ENCODE data around the gene UGT1A7. TPM values are rescaled to one million over a fixed set of nuclear protein-coding genes. Genes with fewer than 3 reads are reported as not detected.
"Not testable (repeated sequence)": the region's sequence is repeated elsewhere in the genome, so short reads cannot be mapped to it uniquely, and the experiment has no call there.

The UGT1A7 gene
- total RNA-seq, 2 donors from 2014 or later, result not detected

- H3K9me3 Mint-ChIP-seq; H3K27ac Mint-ChIP-seq; H3K36me3 Mint-ChIP-seq (ENCODE audit: low read depth); H3K4me1 Mint-ChIP-seq; H3K4me3 Mint-ChIP-seq; ATAC-seq (replicated peaks): not testable (repeated sequence)
- H3K27me3 Mint-ChIP-seq, result peaks cover 39% of the 10 kb centered on the region
These were observed 69.7 kb downstream of the UGT1A7 start for GRCh38 chr2:233751212-233752009.

- Mint-ChIP-seq H3K27ac (no peak overlapping the region), H3K36me3 (ENCODE audit: low read depth) (no peaks in the 10 kb centered on the region), H3K27me3 (peaks cover 14% of the 10 kb centered on the region), H3K4me3 (no peak overlapping the region), H3K9me3 (peaks cover 4% of the 10 kb centered on the region), H3K4me1 (no peaks in the 10 kb centered on the region)
- no peak for ATAC-seq (replicated peaks)
These were observed 73.3 kb downstream of the UGT1A7 start for GRCh38 chr2:233754872-233755611.

- H3K4me1 Mint-ChIP-seq, result no peaks in the 10 kb centered on the region
- H3K27ac Mint-ChIP-seq, result no peak overlapping the region
- H3K27me3 Mint-ChIP-seq, result peaks cover 12% of the 10 kb centered on the region
- no peaks in the 10 kb centered on the region for H3K36me3 Mint-ChIP-seq (ENCODE audit: low read depth)
- peaks cover 3% of the 10 kb centered on the region for H3K9me3 Mint-ChIP-seq
- ATAC-seq (replicated peaks), result no peak
- H3K4me3 Mint-ChIP-seq, result no peak overlapping the region
These were observed 74.9 kb downstream of the UGT1A7 start for GRCh38 chr2:233756429-233757081.

- H3K4me3 Mint-ChIP-seq, result no peak overlapping the region
- ATAC-seq (replicated peaks), result no peak
- no peaks in the 10 kb centered on the region for H3K4me1 Mint-ChIP-seq
These were observed 76.4 kb downstream of the UGT1A7 start for GRCh38 chr2:233758141-233758540.

GRCh38 chr2:233758849-233759248, 77.1 kb downstream of the UGT1A7 start:
- H3K4me1 Mint-ChIP-seq, result no peaks in the 10 kb centered on the region
- H3K4me3 Mint-ChIP-seq, result no peak overlapping the region
- no peaks in the 10 kb centered on the region for H3K9me3 Mint-ChIP-seq
- H3K27me3 Mint-ChIP-seq, result peaks cover 9% of the 10 kb centered on the region
- H3K27ac Mint-ChIP-seq, result no peak overlapping the region
- no peaks in the 10 kb centered on the region for H3K36me3 Mint-ChIP-seq (ENCODE audit: low read depth)
- ATAC-seq (replicated peaks), result no peak

More at GRCh38 chr2:233758141-233758540, 76.4 kb downstream of the UGT1A7 start:
- no peaks in the 10 kb centered on the region for H3K9me3 Mint-ChIP-seq
- H3K27me3 Mint-ChIP-seq, result peaks cover 8% of the 10 kb centered on the region
- no peak overlapping the region for H3K27ac Mint-ChIP-seq
- no peaks in the 10 kb centered on the region for H3K36me3 Mint-ChIP-seq (ENCODE audit: low read depth)

GRCh38 chr2:233760043-233760442, 78.3 kb downstream of the UGT1A7 start, which contains the start of gene UGT1A1:
Gene UGT1A1 (plus strand): TSS chr2:233760270. CDS start chr2:233760288, 18 bp downstream.
- Mint-ChIP-seq H3K27me3 (peaks cover 20% of the 10 kb centered on the region), H3K4me1 (peaks cover 5% of the 10 kb centered on the region), H3K9me3 (no peaks in the 10 kb centered on the region), H3K27ac (no peak within 1 kb of the TSS), H3K36me3 (ENCODE audit: low read depth) (no peaks in the 10 kb centered on the region), H3K4me3 (no peak within 1 kb of the TSS)
- ATAC-seq (replicated peaks), result no peak

- peaks cover 24% of the 10 kb centered on the region for H3K27me3 Mint-ChIP-seq
- ATAC-seq (replicated peaks), result no peak
- no peak overlapping the region for H3K27ac Mint-ChIP-seq
- H3K9me3 Mint-ChIP-seq, result no peaks in the 10 kb centered on the region
- no peak overlapping the region for H3K4me3 Mint-ChIP-seq
- H3K4me1 Mint-ChIP-seq, result peaks cover 5% of the 10 kb centered on the region
- no peaks in the 10 kb centered on the region for H3K36me3 Mint-ChIP-seq (ENCODE audit: low read depth)
These were observed 79.5 kb downstream of the UGT1A7 start for GRCh38 chr2:233761040-233761769.

GRCh38 chr2:233764264-233764663, 82.6 kb downstream of the UGT1A7 start:
- ATAC-seq (replicated peaks), result no peak
- peaks cover 5% of the 10 kb centered on the region for H3K4me1 Mint-ChIP-seq
- H3K36me3 Mint-ChIP-seq (ENCODE audit: low read depth), result no peaks in the 10 kb centered on the region
- H3K27me3 Mint-ChIP-seq, result peaks cover 33% of the 10 kb centered on the region
- no peak overlapping the region for H3K27ac Mint-ChIP-seq
- H3K4me3 Mint-ChIP-seq, result no peak overlapping the region
- no peaks in the 10 kb centered on the region for H3K9me3 Mint-ChIP-seq

- Mint-ChIP-seq H3K4me1 (peaks cover 5% of the 10 kb centered on the region), H3K36me3 (ENCODE audit: low read depth) (no peaks in the 10 kb centered on the region), H3K4me3 (no peak overlapping the region), H3K27ac (no peak overlapping the region), H3K9me3 (no peaks in the 10 kb centered on the region), H3K27me3 (peaks cover 35% of the 10 kb centered on the region)
- ATAC-seq (replicated peaks), result no peak
These were observed 83.1 kb downstream of the UGT1A7 start for GRCh38 chr2:233764761-233765160.

GRCh38 chr2:233766416-233766815, 84.7 kb downstream of the UGT1A7 start:
- H3K27me3 Mint-ChIP-seq, result peaks cover 38% of the 10 kb centered on the region
- H3K4me3 Mint-ChIP-seq, result no peak overlapping the region
- H3K9me3 Mint-ChIP-seq, result no peaks in the 10 kb centered on the region
- H3K36me3 Mint-ChIP-seq (ENCODE audit: low read depth), result no peaks in the 10 kb centered on the region
- ATAC-seq (replicated peaks), result no peak
- H3K4me1 Mint-ChIP-seq, result peaks cover 5% of the 10 kb centered on the region
- no peak overlapping the region for H3K27ac Mint-ChIP-seq

GRCh38 chr2:233768076-233768475, 86.4 kb downstream of the UGT1A7 start:
- Mint-ChIP-seq H3K4me3 (no peak overlapping the region), H3K4me1 (peaks cover 5% of the 10 kb centered on the region), H3K9me3 (no peaks in the 10 kb centered on the region), H3K36me3 (ENCODE audit: low read depth) (no peaks in the 10 kb centered on the region), H3K27me3 (peaks cover 40% of the 10 kb centered on the region), H3K27ac (no peak overlapping the region)
- no peak for ATAC-seq (replicated peaks)

- H3K27me3 Mint-ChIP-seq, result peaks cover 30% of the 10 kb centered on the region
- peaks cover 3% of the 10 kb centered on the region for H3K4me1 Mint-ChIP-seq
- ATAC-seq (replicated peaks), result no peak
- no peak overlapping the region for H3K4me3 Mint-ChIP-seq
- no peak overlapping the region for H3K27ac Mint-ChIP-seq
- H3K36me3 Mint-ChIP-seq (ENCODE audit: low read depth), result no peaks in the 10 kb centered on the region
- H3K9me3 Mint-ChIP-seq, result no peaks in the 10 kb centered on the region
These were observed 87.6 kb downstream of the UGT1A7 start for GRCh38 chr2:233769260-233769659.

- no peak for ATAC-seq (replicated peaks)
- Mint-ChIP-seq H3K4me1 (no peaks in the 10 kb centered on the region), H3K27me3 (peaks cover 15% of the 10 kb centered on the region), H3K4me3 (no peak overlapping the region), H3K9me3 (peaks cover 4% of the 10 kb centered on the region), H3K27ac (no peak overlapping the region), H3K36me3 (ENCODE audit: low read depth) (no peaks in the 10 kb centered on the region)
These were observed 90.5 kb downstream of the UGT1A7 start for GRCh38 chr2:233772153-233772552.

GRCh38 chr2:233772583-233772982, 90.9 kb downstream of the UGT1A7 start:
- ATAC-seq (replicated peaks), result no peak
- Mint-ChIP-seq H3K4me3 (no peak overlapping the region), H3K36me3 (ENCODE audit: low read depth) (no peaks in the 10 kb centered on the region), H3K9me3 (peaks cover 4% of the 10 kb centered on the region), H3K27me3 (peaks cover 12% of the 10 kb centered on the region), H3K27ac (no peak overlapping the region), H3K4me1 (no peaks in the 10 kb centered on the region)

All from activated T-helper 17 cell treated with anti-CD3 and anti-CD28 coated beads, Interleukin-2, amount 50 U/mL, for 72 hours (primary cell).